Stimulated activated CD8-positive, alpha-beta memory T cell treated with anti-CD3 and anti-CD28 coated beads, Interleukin-15, amount 100 ng/mL, for 48 hours (primary cell): ENCODE results near the gene MBD3L1.

Source experiments
- DNase-seq, 2 donors: peaks; one replicate each; pipeline ENCODE4 v3.0.0-alpha.2; 2020; ENCODE audit warnings: low read depth in 2 of 2

MBD3L1 gene

GRCh38 chr19:8832132-8833021 is at the start of gene MBD3L1, which contains the start of gene ZNF558:
MBD3L1 (plus strand) TSS chr19:8832377; CDS start chr19:8842679, 10,302 bp downstream.
ZNF558 (minus strand) TSS chr19:8832304; CDS start chr19:8822659, 9,645 bp downstream.
- DNase-seq = peak; percentile 97 to 98

- DNase-seq = no peak
Observed at GRCh38 chr19:8794823-8795222, 37.4 kb upstream of the MBD3L1 start.

- no peak for DNase-seq
Observed at GRCh38 chr19:8806661-8807060, 25.5 kb upstream of the MBD3L1 start.

GRCh38 chr19:8811315-8812172 is 20.6 kb upstream of the MBD3L1 start:
- DNase-seq = no peak

GRCh38 chr19:8814176-8814575 is 18.0 kb upstream of the MBD3L1 start:
- no peak for DNase-seq

- DNase-seq = no peak
Observed at GRCh38 chr19:8815780-8816179, 16.4 kb upstream of the MBD3L1 start.

GRCh38 chr19:8820234-8820633 is 11.9 kb upstream of the MBD3L1 start:
- no peak for DNase-seq

- no peak for DNase-seq
Observed at GRCh38 chr19:8821748-8822241, 10.4 kb upstream of the MBD3L1 start.

GRCh38 chr19:8826371-8826770 is 5.8 kb upstream of the MBD3L1 start:
- no peak for DNase-seq

- DNase-seq = no peak
Observed at GRCh38 chr19:8827277-8827676, 4.9 kb upstream of the MBD3L1 start.

GRCh38 chr19:8831373-8831772 is 804 bp upstream of the MBD3L1 start:
- DNase-seq = no peak

GRCh38 chr19:8831832-8832131 is 395 bp upstream of the MBD3L1 start:
- no peak for DNase-seq

GRCh38 chr19:8835446-8835845 is 3.3 kb downstream of the MBD3L1 start:
- DNase-seq = no peak

GRCh38 chr19:8835877-8836276 is 3.7 kb downstream of the MBD3L1 start:
- no peak for DNase-seq

GRCh38 chr19:8840708-8841107 is 8.5 kb downstream of the MBD3L1 start:
- DNase-seq = no peak

GRCh38 chr19:8846819-8847218 is 14.6 kb downstream of the MBD3L1 start:
- DNase-seq = no peak

- DNase-seq = no peak
Observed at GRCh38 chr19:8849232-8849631, 17.1 kb downstream of the MBD3L1 start.

- no peak for DNase-seq
Observed at GRCh38 chr19:8850488-8850887, 18.3 kb downstream of the MBD3L1 start.

GRCh38 chr19:8858260-8858659 is 26.1 kb downstream of the MBD3L1 start:
- DNase-seq = no peak

GRCh38 chr19:8866344-8866743 is 34.2 kb downstream of the MBD3L1 start:
- no peak for DNase-seq

- no peak for DNase-seq
Observed at GRCh38 chr19:8877854-8878705, 45.9 kb downstream of the MBD3L1 start.
